ENCODE data around the gene PFKFB1. TPM values are rescaled to one million over a fixed set of nuclear protein-coding genes. Genes with fewer than 3 reads are reported as not detected.

Gene PFKFB1
- not detected for total RNA-seq

DNA sequence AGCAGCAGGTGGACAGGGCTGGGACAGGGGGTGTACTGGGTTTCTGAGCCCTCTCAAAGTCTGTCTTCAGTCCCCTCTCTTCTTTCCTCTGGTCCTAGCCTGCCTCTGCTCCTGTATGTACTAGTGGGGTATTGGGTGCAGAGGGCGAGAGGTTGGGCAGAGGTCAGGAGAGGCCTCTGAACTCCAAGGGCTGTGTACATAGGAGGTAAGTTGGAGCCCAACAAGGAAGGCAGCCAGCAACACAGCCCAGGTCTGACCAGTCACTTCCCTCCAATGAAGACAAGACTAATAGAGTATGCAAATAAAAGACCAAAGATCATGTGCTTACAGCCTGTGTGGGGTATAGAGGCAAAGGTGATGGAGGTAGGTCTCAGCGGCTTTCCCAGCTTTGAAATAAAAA, at the start of gene PFKFB1:
Gene PFKFB1 (minus strand): TSS at position 90 of the 400 bp plus-strand sequence. CDS start 181 bp downstream, outside the sequence.
- TF ChIP-seq POLR2A (IDR thresholded peaks at IDR 0.05) = no peak
- no peak for TF ChIP-seq POLR2AphosphoS5 (IDR thresholded peaks at IDR 0.05; ENCODE audit: insufficient read depth in 1 of 2, low read depth in 1 of 2)
- TF ChIP-seq, protein P1, sequence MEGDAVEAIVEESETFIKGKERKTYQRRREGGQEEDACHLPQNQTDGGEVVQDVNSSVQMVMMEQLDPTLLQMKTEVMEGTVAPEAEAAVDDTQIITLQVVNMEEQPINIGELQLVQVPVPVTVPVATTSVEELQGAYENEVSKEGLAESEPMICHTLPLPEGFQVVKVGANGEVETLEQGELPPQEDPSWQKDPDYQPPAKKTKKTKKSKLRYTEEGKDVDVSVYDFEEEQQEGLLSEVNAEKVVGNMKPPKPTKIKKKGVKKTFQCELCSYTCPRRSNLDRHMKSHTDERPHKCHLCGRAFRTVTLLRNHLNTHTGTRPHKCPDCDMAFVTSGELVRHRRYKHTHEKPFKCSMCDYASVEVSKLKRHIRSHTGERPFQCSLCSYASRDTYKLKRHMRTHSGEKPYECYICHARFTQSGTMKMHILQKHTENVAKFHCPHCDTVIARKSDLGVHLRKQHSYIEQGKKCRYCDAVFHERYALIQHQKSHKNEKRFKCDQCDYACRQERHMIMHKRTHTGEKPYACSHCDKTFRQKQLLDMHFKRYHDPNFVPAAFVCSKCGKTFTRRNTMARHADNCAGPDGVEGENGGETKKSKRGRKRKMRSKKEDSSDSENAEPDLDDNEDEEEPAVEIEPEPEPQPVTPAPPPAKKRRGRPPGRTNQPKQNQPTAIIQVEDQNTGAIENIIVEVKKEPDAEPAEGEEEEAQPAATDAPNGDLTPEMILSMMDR (IDR thresholded peaks at IDR 0.05) = no peak
- intact Hi-C loops (cut with DNase I) = no loop called here
- no peaks in the 10 kb centered on the region for H3K4me1 ChIP-seq
- H3K9me3 ChIP-seq = no peaks in the 10 kb centered on the region
- H3K27ac ChIP-seq = no peak within 1 kb of the TSS
- H3K4me3 ChIP-seq = no peak within 1 kb of the TSS
- H3K36me3 ChIP-seq = no peaks in the 10 kb centered on the region
- no peaks in the 10 kb centered on the region for H3K27me3 ChIP-seq
- DNase-seq (ENCODE audit: extremely low spot score in 2 of 2) = no peak

DNA sequence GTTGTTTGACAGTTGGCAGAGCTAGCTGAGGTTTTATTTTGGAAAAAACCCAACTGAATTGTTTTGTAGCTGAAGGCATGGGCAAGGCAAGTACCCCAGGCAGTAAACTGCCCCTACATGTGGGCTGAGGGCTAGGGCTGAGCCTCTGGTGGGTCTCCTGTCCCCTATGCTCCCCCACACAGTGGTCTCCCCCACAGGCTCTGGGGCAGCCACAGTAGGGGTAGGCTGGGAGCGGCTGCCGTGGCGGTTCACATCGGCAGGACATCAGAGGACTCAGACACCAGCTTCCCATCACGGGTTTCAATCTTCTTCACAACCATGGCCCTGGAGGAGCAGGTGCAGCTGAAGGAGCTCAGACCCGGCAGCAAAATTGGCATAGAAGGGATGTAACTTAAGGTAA, 47.5 kb upstream of the PFKFB1 start:
- Histone ChIP-seq H3K9me3 (no peaks in the 10 kb centered on the region), H3K27me3 (no peaks in the 10 kb centered on the region), H3K4me1 (no peaks in the 10 kb centered on the region), H3K4me3 (no peak overlapping the region), H3K27ac (no peak overlapping the region), H3K36me3 (no peaks in the 10 kb centered on the region)
- intact Hi-C loops (cut with DNase I) = loop anchor here (10.0 kb wide), 1 partner anchor 107 kb away; no protein-coding TSS in a partner anchor
- DNase-seq (ENCODE audit: extremely low spot score in 2 of 2) = no peak
- TF ChIP-seq, protein P1 (IDR thresholded peaks at IDR 0.05) = no peak
- TF ChIP-seq POLR2A (IDR thresholded peaks at IDR 0.05) = no peak
- TF ChIP-seq POLR2AphosphoS5 (IDR thresholded peaks at IDR 0.05; ENCODE audit: insufficient read depth in 1 of 2, low read depth in 1 of 2) = no peak

DNA sequence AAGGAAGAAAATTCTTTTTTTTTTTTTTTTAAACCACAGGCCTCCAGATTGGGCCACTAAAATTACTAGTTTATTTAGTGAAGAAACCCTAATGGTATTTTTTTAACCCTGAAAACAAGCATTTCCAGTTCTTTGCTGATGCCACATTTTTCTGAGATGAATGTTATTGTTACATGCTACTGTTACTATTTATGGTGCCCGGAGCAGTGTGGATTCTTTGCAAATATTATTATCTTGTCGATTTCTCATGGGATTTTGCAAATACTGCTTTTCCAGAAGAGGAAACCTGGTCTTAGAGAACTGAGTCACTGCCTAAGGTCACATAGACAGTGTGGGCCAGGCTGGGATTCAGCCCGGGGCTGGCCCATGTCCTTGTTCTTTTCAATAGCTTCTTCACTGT, 45.5 kb upstream of the PFKFB1 start:
- intact Hi-C loops (cut with DNase I) = no loop called here
- Histone ChIP-seq H3K4me3 (no peak overlapping the region), H3K27me3 (no peaks in the 10 kb centered on the region), H3K27ac (no peak overlapping the region), H3K4me1 (no peaks in the 10 kb centered on the region), H3K9me3 (no peaks in the 10 kb centered on the region), H3K36me3 (no peaks in the 10 kb centered on the region)
- TF ChIP-seq, protein P1 (IDR thresholded peaks at IDR 0.05) = no peak
- TF ChIP-seq POLR2A (IDR thresholded peaks at IDR 0.05) = no peak
- TF ChIP-seq POLR2AphosphoS5 (IDR thresholded peaks at IDR 0.05; ENCODE audit: insufficient read depth in 1 of 2, low read depth in 1 of 2) = no peak
- DNase-seq (ENCODE audit: extremely low spot score in 2 of 2) = no peak

DNA sequence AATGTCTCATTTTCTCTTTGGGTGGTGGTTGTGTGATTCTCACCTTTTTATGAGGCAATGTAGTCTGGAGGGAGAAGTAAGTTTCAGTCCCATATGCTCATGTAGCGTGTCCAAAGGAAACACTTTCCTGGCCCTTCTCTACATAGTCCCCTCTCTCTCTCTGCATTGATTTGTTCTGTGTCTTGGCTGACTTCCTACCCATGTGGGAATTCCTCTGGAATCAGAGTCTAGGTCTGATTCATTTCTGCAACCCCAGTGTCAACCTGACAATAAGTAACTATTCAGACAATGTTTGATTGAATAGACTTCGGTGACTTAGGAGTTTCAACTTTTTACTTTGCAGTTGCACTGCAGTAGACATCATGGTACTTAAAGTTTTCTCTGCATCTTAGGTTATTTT, 39.4 kb upstream of the PFKFB1 start:
- Histone ChIP-seq H3K9me3 (no peaks in the 10 kb centered on the region), H3K27me3 (no peaks in the 10 kb centered on the region), H3K4me1 (no peaks in the 10 kb centered on the region), H3K36me3 (no peaks in the 10 kb centered on the region), H3K4me3 (no peak overlapping the region), H3K27ac (no peak overlapping the region)
- TF ChIP-seq POLR2A (IDR thresholded peaks at IDR 0.05) (no peak), POLR2AphosphoS5 (IDR thresholded peaks at IDR 0.05; ENCODE audit: insufficient read depth in 1 of 2, low read depth in 1 of 2) (no peak)
- TF ChIP-seq, protein P1 (IDR thresholded peaks at IDR 0.05) = no peak
- intact Hi-C loops (cut with DNase I) = no loop called here
- DNase-seq (ENCODE audit: extremely low spot score in 2 of 2) = no peak

DNA sequence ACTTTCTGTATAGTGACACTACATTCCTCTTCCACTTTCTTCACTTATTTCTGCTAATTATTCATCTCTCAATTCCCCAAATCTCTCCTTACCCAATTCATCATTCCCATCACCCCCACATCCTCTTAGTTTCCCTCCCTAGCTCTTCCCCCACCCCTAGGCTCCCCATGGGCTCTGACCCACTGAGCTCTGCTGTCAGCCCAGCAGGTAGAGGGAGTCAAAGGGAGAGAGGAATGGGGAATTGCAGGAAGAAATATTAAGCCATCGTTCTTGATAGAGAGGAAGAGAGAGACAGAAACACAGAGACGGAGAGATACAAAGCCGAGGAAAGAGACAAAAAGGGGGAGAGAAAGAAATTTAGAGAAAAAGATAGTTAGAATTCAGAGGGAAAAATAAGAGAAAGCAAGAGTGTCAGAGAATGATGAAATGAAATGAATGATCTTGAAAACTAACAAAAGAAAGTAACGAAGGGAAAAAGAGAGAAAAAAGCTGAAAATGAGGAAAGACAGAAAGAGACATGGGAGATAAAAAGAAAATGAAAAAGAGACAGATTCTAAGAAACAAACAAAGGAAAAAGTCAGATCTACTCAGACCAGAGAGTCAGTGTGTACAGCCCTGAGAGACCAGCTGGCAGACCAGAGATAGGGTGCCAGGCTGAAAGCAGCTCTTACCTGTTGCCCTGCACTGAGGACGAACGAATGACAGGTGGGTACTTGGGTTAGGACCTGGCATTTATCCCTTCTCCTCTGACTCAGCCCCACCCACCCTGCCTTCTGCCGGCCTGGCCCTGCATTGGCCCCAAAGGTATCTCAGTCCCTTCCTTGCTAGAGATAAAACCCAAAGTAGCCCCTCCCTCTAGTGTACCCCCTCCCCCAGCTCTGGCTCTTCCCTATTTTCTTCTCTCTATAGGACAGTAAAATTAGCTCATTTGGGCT, 36.5 kb upstream of the PFKFB1 start, which contains the start of gene ALAS2:
Gene ALAS2 (minus strand): TSS at position 707 of the 935 bp plus-strand sequence. CDS start 4,977 bp downstream, outside the sequence.
- DNase-seq (ENCODE audit: extremely low spot score in 2 of 2) = no peak
- no peak for TF ChIP-seq POLR2A (IDR thresholded peaks at IDR 0.05)
- H3K4me3 ChIP-seq = no peak within 1 kb of the TSS
- no peak within 1 kb of the TSS for H3K27ac ChIP-seq
- H3K27me3 ChIP-seq = no peaks in the 10 kb centered on the region
- H3K36me3 ChIP-seq = no peaks in the 10 kb centered on the region
- H3K4me1 ChIP-seq = no peaks in the 10 kb centered on the region
- intact Hi-C loops (cut with DNase I) = no loop called here
- H3K9me3 ChIP-seq = no peaks in the 10 kb centered on the region
